ENCODE results near the gene DIP2C.

DIP2C gene

GRCh38 chr10:472241-472910, 217.1 kb downstream of the DIP2C start:
- no peaks in the 10 kb centered on the region for H3K9me3 ChIP-seq (ENCODE audit: insufficient read depth, low read depth, low read length)
- H3K9ac ChIP-seq (ENCODE audit: low read depth, low read length, poor library complexity, severe bottlenecking) = no peak overlapping the region
- H3K4me3 ChIP-seq (ENCODE audit: low read length, poor library complexity, severe bottlenecking) = no peak overlapping the region
- H3K27me3 ChIP-seq (ENCODE audit: insufficient read depth, low read length, poor library complexity, severe bottlenecking) = no peaks in the 10 kb centered on the region
- H4K20me1 ChIP-seq (ENCODE audit: insufficient read depth, low read length, poor library complexity, severe bottlenecking) = no peaks in the 10 kb centered on the region
- no peaks in the 10 kb centered on the region for H3K4me1 ChIP-seq (ENCODE audit: insufficient read depth, low read length, poor library complexity, severe bottlenecking)
- no peak overlapping the region for H2AFZ ChIP-seq (ENCODE audit: low read length)
- no peaks in the 10 kb centered on the region for H3F3A ChIP-seq (ENCODE audit: low read depth)
- TF ChIP-seq, protein P1, sequence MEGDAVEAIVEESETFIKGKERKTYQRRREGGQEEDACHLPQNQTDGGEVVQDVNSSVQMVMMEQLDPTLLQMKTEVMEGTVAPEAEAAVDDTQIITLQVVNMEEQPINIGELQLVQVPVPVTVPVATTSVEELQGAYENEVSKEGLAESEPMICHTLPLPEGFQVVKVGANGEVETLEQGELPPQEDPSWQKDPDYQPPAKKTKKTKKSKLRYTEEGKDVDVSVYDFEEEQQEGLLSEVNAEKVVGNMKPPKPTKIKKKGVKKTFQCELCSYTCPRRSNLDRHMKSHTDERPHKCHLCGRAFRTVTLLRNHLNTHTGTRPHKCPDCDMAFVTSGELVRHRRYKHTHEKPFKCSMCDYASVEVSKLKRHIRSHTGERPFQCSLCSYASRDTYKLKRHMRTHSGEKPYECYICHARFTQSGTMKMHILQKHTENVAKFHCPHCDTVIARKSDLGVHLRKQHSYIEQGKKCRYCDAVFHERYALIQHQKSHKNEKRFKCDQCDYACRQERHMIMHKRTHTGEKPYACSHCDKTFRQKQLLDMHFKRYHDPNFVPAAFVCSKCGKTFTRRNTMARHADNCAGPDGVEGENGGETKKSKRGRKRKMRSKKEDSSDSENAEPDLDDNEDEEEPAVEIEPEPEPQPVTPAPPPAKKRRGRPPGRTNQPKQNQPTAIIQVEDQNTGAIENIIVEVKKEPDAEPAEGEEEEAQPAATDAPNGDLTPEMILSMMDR (conservative IDR thresholded peaks at IDR 0.05; ENCODE audit: low read length) = no peak
- no peak for TF ChIP-seq EZH2phosphoT487 (IDR thresholded peaks at IDR 0.05; ENCODE audit: borderline replicate concordance)
- no peaks in the 10 kb centered on the region for H3K79me2 ChIP-seq (ENCODE audit: insufficient read depth, low read length)
- H3K4me2 ChIP-seq (ENCODE audit: low read depth, low read length, poor library complexity, severe bottlenecking) = no peak overlapping the region
- no peaks in the 10 kb centered on the region for H3K9me2 ChIP-seq (replicated peaks; ENCODE audit: low read depth, low read length)
- no peaks in the 10 kb centered on the region for H3K36me3 ChIP-seq (ENCODE audit: insufficient read depth, low read length)

- H3K36me3 ChIP-seq (ENCODE audit: insufficient read depth, low read length) = no peaks in the 10 kb centered on the region
- no peaks in the 10 kb centered on the region for H3K79me2 ChIP-seq (ENCODE audit: insufficient read depth, low read length)
- no peak overlapping the region for H2AFZ ChIP-seq (ENCODE audit: low read length)
- H3K4me1 ChIP-seq (ENCODE audit: insufficient read depth, low read length, poor library complexity, severe bottlenecking) = no peaks in the 10 kb centered on the region
- no peak for TF ChIP-seq EZH2phosphoT487 (IDR thresholded peaks at IDR 0.05; ENCODE audit: borderline replicate concordance)
- TF ChIP-seq, protein P1 (conservative IDR thresholded peaks at IDR 0.05; ENCODE audit: low read length) = peak; percentile 20; the same call in 1 of the 2 replicates
- no peaks in the 10 kb centered on the region for H4K20me1 ChIP-seq (ENCODE audit: insufficient read depth, low read length, poor library complexity, severe bottlenecking)
- no peaks in the 10 kb centered on the region for H3K27me3 ChIP-seq (ENCODE audit: insufficient read depth, low read length, poor library complexity, severe bottlenecking)
- H3K9me2 ChIP-seq (replicated peaks; ENCODE audit: low read depth, low read length) = no peaks in the 10 kb centered on the region
- H3K9ac ChIP-seq (ENCODE audit: low read depth, low read length, poor library complexity, severe bottlenecking) = no peak overlapping the region
- H3K9me3 ChIP-seq (ENCODE audit: insufficient read depth, low read depth, low read length) = no peaks in the 10 kb centered on the region
- no peaks in the 10 kb centered on the region for H3F3A ChIP-seq (ENCODE audit: low read depth)
- H3K4me3 ChIP-seq (ENCODE audit: low read length, poor library complexity, severe bottlenecking) = no peak overlapping the region
- no peak overlapping the region for H3K4me2 ChIP-seq (ENCODE audit: low read depth, low read length, poor library complexity, severe bottlenecking)
These were observed 219.0 kb downstream of the DIP2C start for GRCh38 chr10:470339-471003.

- H3K9me2 ChIP-seq (replicated peaks; ENCODE audit: low read depth, low read length) = no peaks in the 10 kb centered on the region
- no peaks in the 10 kb centered on the region for H3F3A ChIP-seq (ENCODE audit: low read depth)
- no peaks in the 10 kb centered on the region for H4K20me1 ChIP-seq (ENCODE audit: insufficient read depth, low read length, poor library complexity, severe bottlenecking)
- H3K4me3 ChIP-seq (ENCODE audit: low read length, poor library complexity, severe bottlenecking) = no peak overlapping the region
- H3K27me3 ChIP-seq (ENCODE audit: insufficient read depth, low read length, poor library complexity, severe bottlenecking) = no peaks in the 10 kb centered on the region
- H3K36me3 ChIP-seq (ENCODE audit: insufficient read depth, low read length) = no peaks in the 10 kb centered on the region
- no peak for TF ChIP-seq EZH2phosphoT487 (IDR thresholded peaks at IDR 0.05; ENCODE audit: borderline replicate concordance)
- TF ChIP-seq, protein P1 (conservative IDR thresholded peaks at IDR 0.05; ENCODE audit: low read length) = no peak
- no peak overlapping the region for H2AFZ ChIP-seq (ENCODE audit: low read length)
- no peak overlapping the region for H3K4me2 ChIP-seq (ENCODE audit: low read depth, low read length, poor library complexity, severe bottlenecking)
- H3K9me3 ChIP-seq (ENCODE audit: insufficient read depth, low read depth, low read length) = no peaks in the 10 kb centered on the region
- H3K79me2 ChIP-seq (ENCODE audit: insufficient read depth, low read length) = no peaks in the 10 kb centered on the region
- H3K4me1 ChIP-seq (ENCODE audit: insufficient read depth, low read length, poor library complexity, severe bottlenecking) = no peaks in the 10 kb centered on the region
- H3K9ac ChIP-seq (ENCODE audit: low read depth, low read length, poor library complexity, severe bottlenecking) = no peak overlapping the region
These were observed 219.5 kb downstream of the DIP2C start for GRCh38 chr10:469947-470338.

Data from Loucy (cell line).